Thoracic aorta (tissue), 2 donors: ENCODE data around the gene SIRPG. TPM values are rescaled to one million over a fixed set of nuclear protein-coding genes. Genes with fewer than 3 reads are reported as not detected.

Source experiments
- ATAC-seq: fragments of 150-250 bp; one replicate; pipeline ENCODE4 v1.8.0; 2017; ENCODE audit warnings: low read depth; ENCODE audit not compliant: insufficient number of reproducible peaks, low FRiP score
- DNase-seq: peaks from one replicate; pipeline ENCODE4 v3.0.0-alpha.2; 2020; ENCODE audit warnings: low spot score
- H3K27ac ChIP-seq, 2 donors: fragments of 200-600 bp; sonication (generic); 1 replicate in 1 of 2; 2 replicates in 1 of 2; pipeline ENCODE4 v1.5.1; 2016; ENCODE audit warnings: mild to moderate bottlenecking in 2 of 2, moderate library complexity in 2 of 2
- H3K27me3 ChIP-seq: fragments of 200-600 bp; sonication (generic); replicated peaks from 2 replicates; pipeline ENCODE4 v1.6.0; 2016; ENCODE audit warnings: mild to moderate bottlenecking; ENCODE audit not compliant: insufficient read depth
- H3K36me3 ChIP-seq: fragments of 200-600 bp; sonication (generic); one replicate; pipeline ENCODE4 v1.5.1; 2016
- H3K4me1 ChIP-seq, 2 donors: fragments of 200-600 bp; sonication (generic); 1 replicate in 1 of 2; 2 replicates in 1 of 2; pipeline versions ENCODE4 v1.5.1 to v1.6.0; 2016; ENCODE audit warnings: low read depth in 2 of 2, mild to moderate bottlenecking in 1 of 2; ENCODE audit not compliant: control insufficient read depth in 1 of 2
- H3K4me3 ChIP-seq: fragments of 200-600 bp; sonication (generic); 2 replicates; pipeline ENCODE4 v1.5.1; 2016; ENCODE audit warnings: mild to moderate bottlenecking
- H3K9me3 ChIP-seq: fragments of 200-600 bp; sonication (generic); 2 replicates; pipeline ENCODE4 v1.5.1; 2016
- CTCF ChIP-seq: fragments of 200-600 bp; sonication (generic); IDR thresholded peaks from one replicate; pipeline ENCODE4 v1.5.1; 2019; ENCODE audit warnings: antibody characterized with exemption
- total RNA-seq, 2 donors: library from RNA; depleted of rRNA; stranded (reverse); fragments of >200 nt; gene quantifications; one replicate each; pipeline versions ENCODE4 v1.1.0 to v1.2.3, GENCODE V29; 2016

The SIRPG gene
- total RNA-seq, 2 donors from 2014 or later, result 3.8 TPM; not detected in 1

- no peak for DNase-seq
- H3K27me3 ChIP-seq, result no peaks in the 10 kb centered on the region
These were observed 14.5 kb upstream of the SIRPG start for GRCh38 chr20:1671891-1672669.

GRCh38 chr20:1669304-1669703, 11.7 kb upstream of the SIRPG start:
- Histone ChIP-seq H3K4me1 (no peaks in the 10 kb centered on the region), H3K27ac (no peak overlapping the region), H3K27me3 (no peaks in the 10 kb centered on the region), H3K4me3 (no peak overlapping the region), H3K36me3 (no peaks in the 10 kb centered on the region), H3K9me3 (no peaks in the 10 kb centered on the region)
- no peak for ATAC-seq
- TF ChIP-seq CTCF, result no peak
- no peak for DNase-seq

More at GRCh38 chr20:1671891-1672669, 14.5 kb upstream of the SIRPG start:
- Histone ChIP-seq H3K4me1 (no peaks in the 10 kb centered on the region), H3K9me3 (no peaks in the 10 kb centered on the region), H3K27ac (no peak overlapping the region), H3K4me3 (no peak overlapping the region), H3K36me3 (no peaks in the 10 kb centered on the region)
- TF ChIP-seq CTCF, result no peak
- ATAC-seq, result no peak

GRCh38 chr20:1667502-1668085, 10.0 kb upstream of the SIRPG start:
- H3K4me3 ChIP-seq, result no peak overlapping the region
- H3K9me3 ChIP-seq, result no peaks in the 10 kb centered on the region
- no peak for DNase-seq
- no peak for TF ChIP-seq CTCF
- H3K27me3 ChIP-seq, result no peaks in the 10 kb centered on the region
- H3K4me1 ChIP-seq, result no peaks in the 10 kb centered on the region
- H3K36me3 ChIP-seq, result no peaks in the 10 kb centered on the region
- no peak overlapping the region for H3K27ac ChIP-seq
- no peak for ATAC-seq

GRCh38 chr20:1666802-1667201, 9.2 kb upstream of the SIRPG start:
- H3K4me3 ChIP-seq, result no peak overlapping the region
- no peak for ATAC-seq
- no peaks in the 10 kb centered on the region for H3K4me1 ChIP-seq
- H3K9me3 ChIP-seq, result no peaks in the 10 kb centered on the region
- no peak for TF ChIP-seq CTCF
- no peak for DNase-seq
- no peaks in the 10 kb centered on the region for H3K27me3 ChIP-seq
- H3K36me3 ChIP-seq, result no peaks in the 10 kb centered on the region
- H3K27ac ChIP-seq, result no peak overlapping the region

GRCh38 chr20:1665345-1665744, 7.8 kb upstream of the SIRPG start:
- Histone ChIP-seq H3K4me1 (no peaks in the 10 kb centered on the region), H3K36me3 (no peaks in the 10 kb centered on the region), H3K4me3 (no peak overlapping the region), H3K9me3 (no peaks in the 10 kb centered on the region), H3K27me3 (no peaks in the 10 kb centered on the region), H3K27ac (no peak overlapping the region)
- no peak for ATAC-seq
- no peak for TF ChIP-seq CTCF
- DNase-seq, result no peak
